Activated CD8-positive, alpha-beta memory T cell treated with anti-CD3 and anti-CD28 coated beads, Interleukin-2, amount 50 U/mL, for 24 hours (primary cell): ENCODE data around the gene RNFT1.
"Not testable (repeated sequence)": the region's sequence is repeated elsewhere in the genome, so short reads cannot be mapped to it uniquely, and the experiment has no call there.

Source experiments
- DNase-seq: peaks from one replicate; pipeline ENCODE4 v3.0.0-alpha.2; 2020; ENCODE audit errors: extremely low read depth

The RNFT1 gene

DNA sequence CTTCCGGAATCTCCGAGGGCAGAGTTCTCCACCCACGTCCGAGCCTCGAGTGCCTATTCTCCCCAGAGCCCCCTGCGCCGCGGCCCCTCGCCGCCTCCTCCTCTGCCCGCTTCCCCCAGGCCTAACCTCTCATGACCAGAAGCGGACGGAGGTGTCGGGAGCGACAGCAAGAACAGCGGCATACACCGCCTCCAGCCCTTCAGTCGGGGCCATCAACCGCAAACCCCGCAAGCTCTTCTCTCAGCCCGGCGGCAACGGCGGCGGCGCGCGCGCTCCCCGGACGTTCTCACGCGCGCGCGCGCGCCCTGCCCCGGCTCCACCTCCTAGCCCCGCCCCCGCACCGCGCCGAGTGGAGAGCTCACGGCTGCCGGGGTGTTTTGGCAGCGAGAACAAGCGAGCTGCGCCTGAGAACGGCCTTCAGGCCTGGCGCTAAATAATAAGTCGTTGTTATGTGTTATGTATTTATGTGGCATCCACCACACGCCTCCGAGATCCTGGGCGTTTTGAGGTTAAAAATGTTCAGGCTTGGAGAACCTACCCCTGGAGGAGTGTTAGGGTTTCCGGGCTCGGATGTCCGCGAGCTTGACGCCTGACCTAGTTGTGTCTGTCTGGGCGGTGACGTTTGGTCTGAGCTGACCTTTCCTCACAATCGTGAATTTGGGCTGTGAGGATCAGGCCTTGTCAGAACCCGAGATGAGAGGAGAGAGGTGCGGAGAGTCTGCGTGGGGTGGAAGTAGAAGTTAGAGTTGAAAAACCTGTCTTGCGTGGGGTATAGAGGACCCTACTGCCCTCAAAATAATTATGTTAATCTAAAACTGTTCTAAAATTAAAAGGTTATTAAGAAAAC is at the start of gene RNFT1:
RNFT1 (minus strand) TSS at position 259 of the 847 bp plus-strand sequence; CDS start at position 182, 77 bp downstream.
- peak; percentile 79 for DNase-seq

DNA sequence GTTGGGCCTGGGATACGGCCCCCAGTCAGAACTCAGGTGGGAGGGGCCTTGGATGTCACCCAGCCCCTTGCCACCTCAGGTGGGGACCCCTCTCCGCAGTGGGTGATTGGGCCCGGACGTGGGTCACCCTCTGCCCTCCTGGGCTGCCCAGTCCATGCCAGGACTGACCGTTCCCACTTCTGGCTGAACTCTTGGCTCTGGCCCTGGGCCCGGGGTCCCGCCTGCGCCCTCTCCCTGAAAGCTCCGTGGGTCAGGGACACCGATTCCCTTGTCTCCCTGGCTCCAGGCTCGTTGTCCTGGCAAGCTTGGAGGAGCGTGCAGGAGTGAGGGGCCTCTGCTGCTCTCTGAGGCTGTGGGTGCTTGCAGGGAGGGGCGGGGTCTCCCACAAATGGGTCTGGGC is 44.8 kb upstream of the RNFT1 start:
- not testable (repeated sequence) for DNase-seq

GRCh38 chr17:60008377-60008776 is 43.8 kb upstream of the RNFT1 start:
- not testable (repeated sequence) for DNase-seq

DNA sequence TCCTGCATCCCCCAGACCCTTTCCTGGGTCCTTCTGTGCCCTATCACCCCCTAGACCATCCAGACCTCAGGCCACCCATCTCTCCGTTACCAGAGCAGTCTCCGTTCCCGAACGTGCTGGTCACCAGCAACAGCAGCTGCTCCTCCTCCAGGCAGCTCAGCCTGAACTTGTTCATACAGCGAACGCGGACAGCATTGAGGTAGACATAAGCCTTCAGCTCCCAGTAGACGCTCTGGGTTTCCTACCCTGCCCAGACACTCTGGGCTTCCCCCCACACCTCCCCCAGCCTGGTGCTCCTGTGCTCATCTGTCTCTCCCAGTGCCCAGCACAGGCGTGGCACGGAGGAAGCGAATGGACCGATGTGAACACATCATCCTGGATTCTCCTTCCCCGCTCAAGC is 41.6 kb upstream of the RNFT1 start:
- no peak for DNase-seq

GRCh38 chr17:60004561-60004960 is 40.0 kb upstream of the RNFT1 start:
- not testable (repeated sequence) for DNase-seq

DNA sequence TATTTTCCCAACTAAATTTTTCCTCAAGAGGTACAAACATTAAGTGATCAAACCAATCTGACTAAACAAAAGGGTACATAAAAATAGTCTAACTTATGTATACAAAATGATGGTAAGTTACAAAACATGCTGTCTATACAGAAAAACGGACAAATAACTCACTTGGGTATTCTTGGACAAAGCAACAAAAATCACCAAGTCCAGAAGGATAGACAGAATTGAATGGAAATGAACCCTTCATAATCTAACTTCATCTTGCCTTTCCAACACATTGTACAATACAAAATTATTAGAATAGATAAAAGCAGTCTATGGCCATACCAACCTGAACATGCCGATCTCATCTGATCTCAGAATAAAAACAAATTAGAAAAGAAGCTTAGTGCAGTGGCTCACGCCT is 37.9 kb upstream of the RNFT1 start:
- DNase-seq, result not testable (repeated sequence)

DNA sequence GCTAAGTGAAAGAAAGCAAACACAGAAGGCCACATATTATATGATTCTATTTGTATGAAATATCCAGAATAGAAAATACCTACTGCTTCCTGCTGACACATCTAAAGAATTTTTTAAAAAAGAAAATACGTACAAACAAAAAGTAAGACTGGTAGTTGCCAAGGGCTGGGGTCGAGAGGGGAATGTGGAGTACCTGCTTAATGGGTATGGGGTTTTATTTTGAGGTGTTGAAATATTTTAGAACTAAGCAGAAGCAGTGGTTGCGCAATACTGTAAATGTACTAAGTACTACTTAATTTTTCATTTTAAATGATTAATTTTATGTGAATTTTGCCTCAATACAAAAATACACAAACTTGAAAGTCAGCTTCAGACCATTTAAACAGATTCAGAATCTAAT is 32.1 kb upstream of the RNFT1 start:
- not testable (repeated sequence) for DNase-seq

DNA sequence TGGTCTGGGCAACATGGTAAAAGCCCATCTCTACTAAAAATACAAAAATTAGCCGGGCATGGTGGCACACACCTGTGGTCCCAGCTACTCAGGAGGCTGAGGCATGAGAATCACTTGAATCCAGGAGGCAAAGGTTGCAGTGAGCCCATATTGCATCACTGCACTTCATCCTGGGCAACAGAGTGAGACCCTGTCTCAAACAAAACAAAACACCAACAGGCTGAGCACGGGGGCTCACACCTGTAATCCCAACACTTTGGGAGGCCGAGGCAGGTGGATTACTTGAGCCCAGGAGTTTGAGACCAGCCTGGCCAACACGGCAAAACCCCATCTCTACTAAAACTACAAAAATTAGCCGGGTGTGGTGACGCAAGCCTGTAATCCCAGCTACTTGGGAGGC is 10.6 kb upstream of the RNFT1 start:
- DNase-seq, result not testable (repeated sequence)

DNA sequence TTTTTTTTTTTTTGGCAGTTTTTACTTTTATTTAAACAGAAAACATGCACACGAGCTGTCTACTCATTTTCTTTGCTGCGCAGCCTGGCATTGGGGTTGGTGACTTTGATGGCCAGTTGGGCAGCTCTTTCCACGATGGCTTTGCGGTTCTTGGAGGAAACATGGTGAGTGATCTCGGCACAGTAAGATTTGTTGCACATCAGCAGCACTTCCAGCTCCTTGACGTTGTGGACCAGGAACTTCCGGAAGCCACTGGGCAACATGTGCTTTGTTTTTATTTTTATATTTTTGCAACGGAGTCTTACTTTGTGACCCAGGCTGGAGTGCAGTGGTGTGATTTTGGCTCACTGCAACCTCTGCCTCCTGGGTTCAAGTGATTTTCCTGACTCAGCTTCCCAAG is 8.9 kb upstream of the RNFT1 start:
- not testable (repeated sequence) for DNase-seq

DNA sequence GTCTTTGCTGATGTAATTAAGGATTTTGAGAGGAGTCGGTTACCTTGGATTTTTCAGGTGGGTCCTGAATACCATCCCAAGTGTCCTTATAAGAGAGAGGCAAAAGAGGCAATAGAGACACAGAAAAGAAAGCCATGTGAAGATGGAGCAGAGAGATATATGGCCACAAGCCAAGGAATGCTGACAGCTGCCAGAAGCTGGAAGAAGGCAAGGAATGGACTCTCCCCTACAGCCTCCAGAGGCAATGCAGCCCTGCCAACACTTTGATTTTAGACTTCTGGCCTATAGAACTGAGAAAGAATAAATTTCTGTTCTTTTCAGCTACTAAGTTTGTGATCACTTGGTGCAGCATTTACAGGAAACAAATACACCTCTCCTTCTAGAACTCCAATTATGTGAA is 8.2 kb upstream of the RNFT1 start:
- no peak for DNase-seq

DNA sequence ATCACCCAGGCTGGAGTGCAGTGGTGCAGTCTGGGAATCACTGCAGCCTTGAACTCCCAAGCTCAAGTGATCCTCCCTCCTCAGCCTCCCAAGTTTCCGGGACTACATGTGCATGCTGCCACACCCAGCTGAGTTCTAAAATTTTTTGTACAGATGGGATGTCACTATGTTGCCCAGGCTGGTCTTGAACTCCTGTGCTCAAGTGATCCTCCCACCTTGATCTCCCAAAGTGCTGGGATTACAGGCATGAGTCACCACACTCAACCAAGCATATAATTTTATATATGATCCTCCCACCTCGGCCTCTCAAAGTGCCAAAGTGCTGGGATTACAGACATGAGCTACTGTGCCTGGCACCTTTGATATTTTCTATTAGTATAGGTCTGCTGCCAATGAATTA is 7.2 kb upstream of the RNFT1 start:
- not testable (repeated sequence) for DNase-seq

DNA sequence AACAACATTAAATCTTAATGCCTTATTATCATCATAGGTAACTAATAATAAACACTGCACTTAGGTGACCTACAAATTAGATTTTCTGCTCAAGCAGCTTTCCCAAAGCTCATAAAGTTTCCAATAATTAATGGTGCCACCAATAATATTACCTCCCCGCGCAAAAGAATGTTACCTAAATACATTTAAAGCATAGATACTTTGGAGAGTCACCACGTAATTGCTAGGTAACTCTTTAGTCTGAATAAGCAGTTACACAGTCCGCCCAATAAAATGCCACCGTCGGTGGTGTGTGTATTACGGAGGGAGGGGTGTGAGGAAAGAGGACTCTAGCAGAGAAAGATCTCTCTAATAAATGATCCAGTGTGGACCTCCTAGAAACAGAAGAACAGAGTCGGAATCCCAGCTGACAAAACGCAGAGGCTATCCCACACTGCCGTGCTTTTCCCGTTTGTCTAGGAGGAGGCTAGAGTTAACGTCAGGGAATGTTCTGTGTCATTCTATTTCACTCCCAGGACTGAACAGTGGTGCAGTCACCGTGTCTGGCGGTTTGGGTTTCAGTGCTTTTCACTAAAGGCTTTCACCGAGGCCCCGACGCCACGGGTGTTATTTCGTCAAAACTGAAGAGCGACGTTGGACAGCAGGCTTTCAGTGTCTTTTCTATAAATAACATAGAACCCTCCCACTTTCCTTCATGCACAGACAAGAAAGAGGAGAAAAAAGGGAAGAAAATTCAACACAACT is 630 bp downstream of the RNFT1 start:
- peak; percentile 25 for DNase-seq

GRCh38 chr17:59962739-59963318 is 1.7 kb downstream of the RNFT1 start:
- no peak for DNase-seq

GRCh38 chr17:59959574-59959973 is 5.0 kb downstream of the RNFT1 start:
- DNase-seq, result not testable (repeated sequence)

DNA sequence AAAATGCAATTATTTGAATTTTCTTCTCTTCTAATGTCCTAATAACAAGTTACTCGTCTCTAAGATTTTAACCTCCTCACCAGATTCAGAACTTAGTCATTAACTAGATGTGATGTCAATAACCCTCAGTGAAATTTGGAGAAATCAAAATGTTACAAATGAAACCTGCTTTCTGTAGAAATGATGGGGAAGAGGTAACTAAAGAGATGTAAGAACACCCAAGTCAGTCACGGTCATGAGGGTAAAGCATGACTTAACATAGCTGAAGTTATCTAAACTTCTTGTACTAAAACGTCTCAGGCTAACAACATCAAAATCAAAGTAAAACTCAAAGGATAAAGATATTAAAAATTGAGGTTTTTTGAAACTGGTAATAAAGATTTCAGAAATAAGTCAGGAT is 9.7 kb downstream of the RNFT1 start:
- no peak for DNase-seq

DNA sequence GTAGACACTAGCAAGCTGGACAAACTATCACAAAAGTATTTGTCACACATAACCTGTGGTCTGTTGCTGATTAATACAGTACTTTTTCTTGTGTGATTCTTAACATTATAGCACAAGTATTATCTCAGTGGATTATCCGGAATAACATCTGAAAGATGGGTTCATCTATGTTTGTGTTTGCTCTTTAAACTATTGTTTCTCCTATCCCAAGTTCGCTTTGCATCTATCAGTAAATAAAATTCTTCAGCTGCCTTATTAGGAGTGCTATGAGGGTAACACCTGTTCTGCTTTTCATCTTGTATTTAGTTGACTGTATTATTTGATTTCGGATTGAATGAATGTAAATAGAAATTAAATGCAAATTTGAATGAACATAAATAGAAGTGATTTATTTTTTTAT is 14.5 kb downstream of the RNFT1 start:
- no peak for DNase-seq

DNA sequence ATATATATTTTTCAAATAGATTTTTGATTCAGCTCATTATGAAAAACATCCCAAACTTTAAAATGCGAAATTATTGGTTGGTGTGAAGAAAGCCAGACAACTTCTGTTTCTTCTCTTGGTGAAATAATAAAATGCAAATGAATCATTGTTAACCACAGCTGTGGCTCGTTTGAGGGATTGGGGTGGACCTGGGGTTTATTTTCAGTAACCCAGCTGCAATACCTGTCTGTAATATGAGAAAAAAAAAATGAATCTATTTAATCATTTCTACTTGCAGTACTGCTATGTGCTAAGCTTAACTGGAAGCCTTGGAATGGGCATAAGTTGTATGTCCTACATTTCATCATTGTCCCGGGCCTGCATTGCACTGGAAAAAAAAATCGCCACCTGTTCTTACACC is 17.2 kb downstream of the RNFT1 start:
- DNase-seq, result not testable (repeated sequence)

GRCh38 chr17:59946433-59946832 is 18.1 kb downstream of the RNFT1 start:
- DNase-seq, result not testable (repeated sequence)

- no peak for DNase-seq
Measured at GRCh38 chr17:59941131-59941530, 23.4 kb downstream of the RNFT1 start.

GRCh38 chr17:59940697-59941096 is 23.8 kb downstream of the RNFT1 start:
- DNase-seq, result not testable (repeated sequence)

DNA sequence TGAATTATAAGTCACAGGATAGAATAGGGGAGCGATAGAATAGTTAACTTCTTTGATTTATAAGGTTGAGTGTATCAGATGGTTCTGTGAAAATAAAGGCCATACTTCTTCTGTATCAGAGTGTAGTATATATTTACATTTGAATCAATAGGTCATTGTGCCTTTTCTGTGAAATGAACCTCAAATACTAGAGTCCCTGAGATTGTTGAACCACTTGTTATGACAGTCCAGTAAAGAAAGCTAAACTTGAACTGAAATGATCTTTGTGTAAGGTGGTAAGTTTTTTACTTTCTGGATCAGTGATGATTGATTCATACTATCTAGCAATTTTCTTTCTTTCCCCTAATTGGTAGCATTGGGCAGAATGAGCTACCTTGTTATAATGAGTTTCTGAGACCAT is 31.2 kb downstream of the RNFT1 start:
- not testable (repeated sequence) for DNase-seq

- DNase-seq, result not testable (repeated sequence)
Measured at GRCh38 chr17:59930768-59931167, 33.8 kb downstream of the RNFT1 start.
